ENCODE measurements around the gene PRPS1.
"Not testable (repeated sequence)": the region's sequence is repeated elsewhere in the genome, so short reads cannot be mapped to it uniquely, and the experiment has no call there.

Gene PRPS1

GRCh38 chrX:107599450-107599861 lies 28.9 kb upstream of the PRPS1 start:
- no peak for TF ChIP-seq CTCF (conservative IDR thresholded peaks at IDR 0.05; ENCODE audit: low read length)
- DNase-seq (ENCODE audit: low read depth): no peak
- H3K4me3 ChIP-seq (ENCODE audit: low read length): no peak overlapping the region

- TF ChIP-seq CTCF (conservative IDR thresholded peaks at IDR 0.05; ENCODE audit: low read length): no peak
- no peak overlapping the region for H3K4me3 ChIP-seq (ENCODE audit: low read length)
- DNase-seq (ENCODE audit: low read depth): no peak
Measured at GRCh38 chrX:107600366-107600765, 27.9 kb upstream of the PRPS1 start.

- TF ChIP-seq CTCF (conservative IDR thresholded peaks at IDR 0.05; ENCODE audit: low read length): no peak
- no peak overlapping the region for H3K4me3 ChIP-seq (ENCODE audit: low read length)
- no peak for DNase-seq (ENCODE audit: low read depth)
Measured at GRCh38 chrX:107601326-107601725, 27.0 kb upstream of the PRPS1 start.

GRCh38 chrX:107601759-107602158 lies 26.6 kb upstream of the PRPS1 start:
- no peak for DNase-seq (ENCODE audit: low read depth)
- H3K4me3 ChIP-seq (ENCODE audit: low read length): no peak overlapping the region
- no peak for TF ChIP-seq CTCF (conservative IDR thresholded peaks at IDR 0.05; ENCODE audit: low read length)

GRCh38 chrX:107602694-107603239 lies 25.5 kb upstream of the PRPS1 start:
- no peak overlapping the region for H3K4me3 ChIP-seq (ENCODE audit: low read length)
- no peak for DNase-seq (ENCODE audit: low read depth)
- TF ChIP-seq CTCF (conservative IDR thresholded peaks at IDR 0.05; ENCODE audit: low read length): no peak

GRCh38 chrX:107603429-107604159 lies 24.7 kb upstream of the PRPS1 start:
- no peak for DNase-seq (ENCODE audit: low read depth)
- TF ChIP-seq CTCF (conservative IDR thresholded peaks at IDR 0.05; ENCODE audit: low read length): no peak
- no peak overlapping the region for H3K4me3 ChIP-seq (ENCODE audit: low read length)

GRCh38 chrX:107609061-107609460 lies 19.2 kb upstream of the PRPS1 start:
- DNase-seq (ENCODE audit: low read depth); H3K4me3 ChIP-seq (ENCODE audit: low read length): not testable (repeated sequence)
